Fibroblast of lung (primary cell): ENCODE results near the gene LTBP1.

Experiments used
- CTCF ChIP-seq, 2 donors: IDR thresholded peaks in 1 of 2; conservative IDR thresholded peaks in 1 of 2; 1 replicate in 1 of 2; 2 replicates in 1 of 2; pipeline ENCODE4 v1.5.1; 2011 to 2012; ENCODE audit warnings: low read length in 2 of 2, control low read depth in 1 of 2, inconsistent platforms in 1 of 2, low read depth in 1 of 2, mild to moderate bottlenecking in 1 of 2
- EZH2 ChIP-seq: IDR thresholded peaks from 2 replicates; pipeline ENCODE4 v1.5.1; 2012; ENCODE audit warnings: low read length, control low read depth, mild to moderate bottlenecking; ENCODE audit errors: missing control alignments

- no peak for TF ChIP-seq CTCF (conservative IDR thresholded peaks at IDR 0.05 in 1 of 2, IDR thresholded peaks at IDR 0.05 in 1 of 2; ENCODE audit: low read depth in 1 of 2, low read length in 2 of 2)
- TF ChIP-seq EZH2: no peak
These were observed 24.3 kb upstream of the LTBP1 start for GRCh38 chr2:32922501-32922900.
